Parathyroid adenoma (tissue), 2 donors: ENCODE results near the gene MICALL2.

Experiments used
- H2AFZ ChIP-seq: fragments of 300-600 bp; sonication (generic); one replicate; pipeline ENCODE4 v1.7.0; 2017; ENCODE audit warnings: antibody characterized with exemption, mild to moderate bottlenecking
- H3K27ac ChIP-seq: fragments of 300-600 bp; sonication (generic); one replicate; pipeline ENCODE4 v1.7.0; 2017
- H3K27me3 ChIP-seq: fragments of 300-600 bp; sonication (generic); one replicate; pipeline ENCODE4 v1.7.0; 2017; ENCODE audit warnings: low read length; ENCODE audit not compliant: control insufficient read depth, insufficient read depth
- H3K36me3 ChIP-seq: fragments of 300-600 bp; sonication (generic); one replicate; pipeline ENCODE4 v1.7.0; 2017; ENCODE audit warnings: low read length; ENCODE audit not compliant: control insufficient read depth, insufficient read depth
- H3K4me1 ChIP-seq: fragments of 300-600 bp; sonication (generic); one replicate; pipeline ENCODE4 v1.7.0; 2017; ENCODE audit warnings: control low read depth
- H3K4me2 ChIP-seq: fragments of 300-600 bp; sonication (generic); one replicate; pipeline ENCODE4 v1.7.0; 2017; ENCODE audit warnings: low read length
- H3K4me3 ChIP-seq: fragments of 300-600 bp; sonication (generic); one replicate; pipeline ENCODE4 v1.7.0; 2017; ENCODE audit warnings: low read depth, low read length
- H3K79me2 ChIP-seq: fragments of 300-600 bp; sonication (generic); one replicate; pipeline ENCODE4 v1.7.0; 2017; ENCODE audit warnings: control low read depth
- H3K9ac ChIP-seq: fragments of 300-600 bp; sonication (generic); one replicate; pipeline ENCODE4 v1.7.0; 2017; ENCODE audit warnings: mild to moderate bottlenecking
- H3K9me3 ChIP-seq: fragments of 300-600 bp; sonication (generic); one replicate; pipeline ENCODE4 v1.7.0; 2017; ENCODE audit warnings: low read length; ENCODE audit not compliant: control insufficient read depth
- TF ChIP-seq, protein P1 (sequence below): fragments of 300-600 bp; sonication (generic); IDR thresholded peaks from one replicate; pipeline ENCODE4 v1.7.0; 2017; ENCODE audit warnings: antibody characterized with exemption, mild to moderate bottlenecking
- donor health status: primary hyperparathyroidism.

MICALL2 gene

DNA sequence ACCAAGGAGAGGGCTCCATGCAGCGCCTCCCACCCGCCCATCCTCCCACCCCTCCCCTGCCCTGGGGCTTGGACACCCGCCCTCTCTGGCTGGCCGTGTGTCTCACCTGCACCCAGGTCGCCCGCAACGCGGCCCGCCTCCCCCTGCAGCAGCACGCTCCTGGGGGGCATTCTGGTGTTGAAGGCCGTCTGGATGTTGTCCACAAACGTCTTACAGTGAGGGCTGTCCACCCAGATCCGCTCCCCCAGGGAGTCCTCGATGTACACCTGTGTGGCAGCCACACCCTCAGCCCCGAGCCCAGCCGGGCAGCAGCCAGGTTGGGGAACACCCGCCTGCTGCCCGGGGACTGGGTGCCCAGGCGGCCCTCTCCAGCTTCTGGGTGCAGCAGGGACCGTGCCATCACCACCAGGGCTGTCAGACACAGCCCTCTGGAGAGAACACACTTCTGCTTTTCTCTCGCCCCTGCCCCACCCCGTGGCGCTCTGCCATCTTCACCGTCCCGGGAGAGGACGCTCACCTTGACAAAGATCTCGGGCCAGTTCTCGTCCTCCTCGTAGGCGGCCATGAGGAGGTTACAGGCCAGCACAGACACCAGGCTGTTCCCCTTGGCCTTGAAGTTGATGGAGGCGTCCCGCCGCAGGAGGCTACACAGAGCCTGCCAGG lies 40.2 kb upstream of the MICALL2 start:
- Histone ChIP-seq H2AFZ (no peak overlapping the region), H3K36me3 (no peaks in the 10 kb centered on the region), H3K27me3 (no peaks in the 10 kb centered on the region), H3K27ac (no peak overlapping the region), H3K4me1 (peaks cover 6% of the 10 kb centered on the region), H3K4me3 (no peak overlapping the region), H3K4me2 (no peak overlapping the region), H3K9ac (no peak overlapping the region), H3K79me2 (peaks cover 21% of the 10 kb centered on the region), H3K9me3 (no peaks in the 10 kb centered on the region)
- TF ChIP-seq, protein P1, sequence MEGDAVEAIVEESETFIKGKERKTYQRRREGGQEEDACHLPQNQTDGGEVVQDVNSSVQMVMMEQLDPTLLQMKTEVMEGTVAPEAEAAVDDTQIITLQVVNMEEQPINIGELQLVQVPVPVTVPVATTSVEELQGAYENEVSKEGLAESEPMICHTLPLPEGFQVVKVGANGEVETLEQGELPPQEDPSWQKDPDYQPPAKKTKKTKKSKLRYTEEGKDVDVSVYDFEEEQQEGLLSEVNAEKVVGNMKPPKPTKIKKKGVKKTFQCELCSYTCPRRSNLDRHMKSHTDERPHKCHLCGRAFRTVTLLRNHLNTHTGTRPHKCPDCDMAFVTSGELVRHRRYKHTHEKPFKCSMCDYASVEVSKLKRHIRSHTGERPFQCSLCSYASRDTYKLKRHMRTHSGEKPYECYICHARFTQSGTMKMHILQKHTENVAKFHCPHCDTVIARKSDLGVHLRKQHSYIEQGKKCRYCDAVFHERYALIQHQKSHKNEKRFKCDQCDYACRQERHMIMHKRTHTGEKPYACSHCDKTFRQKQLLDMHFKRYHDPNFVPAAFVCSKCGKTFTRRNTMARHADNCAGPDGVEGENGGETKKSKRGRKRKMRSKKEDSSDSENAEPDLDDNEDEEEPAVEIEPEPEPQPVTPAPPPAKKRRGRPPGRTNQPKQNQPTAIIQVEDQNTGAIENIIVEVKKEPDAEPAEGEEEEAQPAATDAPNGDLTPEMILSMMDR: no peak

DNA sequence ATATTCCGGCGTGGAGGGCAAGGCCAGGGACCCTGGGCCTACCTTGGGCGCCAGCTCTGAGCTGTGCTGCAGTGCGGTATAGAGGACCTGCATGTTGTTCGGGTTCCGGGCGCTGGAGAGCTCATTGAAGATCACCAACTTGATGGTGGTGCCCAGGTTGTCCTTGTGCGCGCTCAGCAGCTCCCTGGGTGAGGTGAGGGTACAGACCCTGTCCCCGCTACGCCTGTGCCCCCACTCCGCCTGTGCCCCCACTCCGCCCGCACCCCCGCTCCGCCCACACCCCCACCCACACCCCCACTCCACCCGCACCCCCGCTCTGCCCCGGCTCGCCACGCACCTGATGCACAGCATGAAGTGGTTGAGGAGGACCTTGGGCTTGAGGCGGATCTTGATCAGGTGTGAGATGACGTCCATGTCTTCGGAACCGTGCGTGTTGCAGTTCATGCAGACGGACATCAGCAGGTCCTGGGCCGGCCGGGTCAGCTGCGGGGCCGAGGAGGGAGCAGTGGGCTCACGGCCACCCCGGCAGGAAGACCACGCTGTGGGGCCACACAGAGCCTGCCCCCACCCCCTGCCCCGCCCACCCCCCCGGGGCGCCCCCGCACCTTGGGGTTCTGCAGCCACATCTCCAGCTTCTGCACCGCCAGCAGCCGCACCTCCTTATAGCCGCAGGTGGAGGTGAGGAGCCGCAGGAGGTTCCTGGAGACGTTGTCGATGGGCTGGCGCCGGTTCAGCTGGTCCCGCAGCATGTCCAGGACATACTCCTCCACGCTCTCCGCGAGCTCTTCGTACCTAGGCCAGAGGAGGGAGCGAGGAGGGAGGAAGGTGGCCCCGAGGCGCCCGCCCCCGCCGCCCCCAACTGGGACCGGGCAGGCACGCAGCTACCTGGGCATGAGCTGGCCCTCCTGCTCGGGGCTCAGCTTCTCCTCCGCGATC lies 39.4 kb upstream of the MICALL2 start:
- Histone ChIP-seq H3K4me1 (peaks cover 6% of the 10 kb centered on the region), H3K79me2 (peaks cover 17% of the 10 kb centered on the region), H3K36me3 (no peaks in the 10 kb centered on the region), H3K9ac (no peak overlapping the region), H3K27ac (no peak overlapping the region), H2AFZ (no peak overlapping the region), H3K27me3 (no peaks in the 10 kb centered on the region), H3K9me3 (no peaks in the 10 kb centered on the region), H3K4me2 (no peak overlapping the region), H3K4me3 (no peak overlapping the region)
- TF ChIP-seq, protein P1: no peak

DNA sequence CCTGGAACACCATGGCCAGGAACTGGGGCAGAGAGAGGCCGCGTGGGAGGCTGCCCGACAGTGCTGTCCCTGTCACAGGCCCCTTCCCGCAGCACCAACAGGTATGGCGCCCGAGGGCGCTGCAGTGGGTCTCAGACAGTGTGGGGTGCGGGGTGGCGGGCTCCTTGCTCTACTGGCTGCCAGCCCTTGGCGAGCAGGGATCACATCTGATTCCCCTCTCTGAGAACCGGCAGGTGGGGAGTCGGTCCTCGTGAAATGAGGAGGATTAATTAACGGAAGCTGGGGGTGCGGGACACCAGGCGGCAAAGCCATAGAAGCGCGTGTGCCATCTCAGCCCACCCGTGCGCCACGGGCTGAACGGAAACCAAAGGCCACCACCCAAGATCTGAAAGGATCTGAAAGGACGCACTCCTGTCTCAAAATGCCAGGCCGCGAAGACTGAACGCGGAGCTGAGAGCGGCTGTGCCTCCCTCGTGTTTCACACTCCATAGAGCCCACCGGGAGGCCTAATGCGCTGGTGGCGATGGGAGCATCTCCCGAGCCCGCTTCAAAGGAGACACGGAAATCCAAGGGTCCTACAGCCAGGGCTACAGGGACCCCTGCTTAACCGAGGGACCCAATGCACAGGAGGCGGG lies 38.1 kb upstream of the MICALL2 start:
- Histone ChIP-seq H3K9me3 (no peaks in the 10 kb centered on the region), H3K4me3 (no peak overlapping the region), H2AFZ (no peak overlapping the region), H3K79me2 (peaks cover 4% of the 10 kb centered on the region), H3K27ac (no peak overlapping the region), H3K4me2 (no peak overlapping the region), H3K9ac (no peak overlapping the region), H3K27me3 (no peaks in the 10 kb centered on the region), H3K36me3 (no peaks in the 10 kb centered on the region), H3K4me1 (no peaks in the 10 kb centered on the region)
- TF ChIP-seq, protein P1: no peak

DNA sequence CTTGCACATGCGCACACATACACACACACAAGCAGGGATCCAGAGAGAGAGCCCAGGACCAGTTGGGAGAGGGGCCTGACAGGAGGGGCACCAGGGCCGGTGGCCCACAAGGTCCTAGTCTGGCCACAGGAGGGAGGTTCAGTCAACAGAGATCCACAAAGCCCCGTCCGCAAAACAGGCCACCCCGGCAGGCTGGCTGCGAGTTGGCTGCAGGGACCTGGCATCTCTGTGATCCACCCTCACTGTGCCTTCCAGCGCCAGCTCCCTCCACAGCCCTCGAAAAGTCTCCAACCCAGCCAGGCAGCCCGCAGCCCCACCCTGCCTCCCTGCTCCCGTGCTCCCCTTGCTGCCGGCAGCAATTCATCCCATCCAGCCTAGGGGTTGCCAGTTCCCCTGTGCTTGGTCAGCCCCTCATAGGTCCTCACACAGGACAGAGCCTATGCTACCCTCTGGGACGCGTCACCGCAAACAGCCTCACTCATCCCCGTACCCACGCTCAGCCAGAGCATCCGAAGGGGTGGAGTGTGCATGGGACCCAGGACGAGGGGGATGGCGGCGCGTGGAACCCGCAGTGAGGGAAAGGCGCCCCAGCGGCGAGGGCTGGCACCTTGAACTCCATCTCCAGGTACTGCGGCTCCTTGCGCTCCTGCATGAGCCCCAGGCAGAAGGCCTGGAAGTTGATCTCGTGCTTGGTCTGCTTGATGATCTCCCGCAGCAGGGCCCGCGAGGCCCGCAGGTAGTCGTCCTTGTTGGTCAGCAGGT lies 37.4 kb upstream of the MICALL2 start:
- H3K9me3 ChIP-seq: no peaks in the 10 kb centered on the region
- H3K79me2 ChIP-seq: no peaks in the 10 kb centered on the region
- no peak overlapping the region for H3K27ac ChIP-seq
- no peak overlapping the region for H3K4me3 ChIP-seq
- H3K9ac ChIP-seq: no peak overlapping the region
- no peaks in the 10 kb centered on the region for H3K36me3 ChIP-seq
- H3K4me1 ChIP-seq: no peaks in the 10 kb centered on the region
- H3K4me2 ChIP-seq: no peak overlapping the region
- TF ChIP-seq, protein P1: no peak
- no peaks in the 10 kb centered on the region for H3K27me3 ChIP-seq
- no peak overlapping the region for H2AFZ ChIP-seq
